AG10803 (cell line): ENCODE results near the gene PPP1R1B.

Experiments used
- DNase-seq: peaks from one replicate; pipeline ENCODE4 v3.0.0; 2010; ENCODE audit warnings: low read depth
- H3K4me3 ChIP-seq: 2 replicates; pipeline ENCODE4 v1.5.1; 2011; ENCODE audit warnings: mild to moderate bottlenecking, low read length, control low read depth
- CTCF ChIP-seq: conservative IDR thresholded peaks from 2 replicates; pipeline ENCODE4 v1.5.1; 2011; ENCODE audit warnings: mild to moderate bottlenecking, low read length, control low read depth, inconsistent platforms

Gene PPP1R1B

GRCh38 chr17:39641883-39642282, 15.1 kb downstream of the PPP1R1B start:
- TF ChIP-seq CTCF = no peak
- no peak overlapping the region for H3K4me3 ChIP-seq
- no peak for DNase-seq

- TF ChIP-seq CTCF = no peak
- DNase-seq = no peak
- no peak overlapping the region for H3K4me3 ChIP-seq
Measured at GRCh38 chr17:39642291-39643074, 15.7 kb downstream of the PPP1R1B start.

- DNase-seq = peak; percentile 27
- no peak for TF ChIP-seq CTCF
- H3K4me3 ChIP-seq = no peak overlapping the region
Measured at GRCh38 chr17:39643271-39643670, 16.5 kb downstream of the PPP1R1B start.

- no peak for DNase-seq
- TF ChIP-seq CTCF = no peak
- H3K4me3 ChIP-seq = no peak overlapping the region
Measured at GRCh38 chr17:39647256-39647655, 20.5 kb downstream of the PPP1R1B start.

GRCh38 chr17:39648616-39649366, 22.0 kb downstream of the PPP1R1B start:
- no peak for TF ChIP-seq CTCF
- H3K4me3 ChIP-seq = no peak overlapping the region
- peak; percentile 44 for DNase-seq

GRCh38 chr17:39650121-39650579, 23.4 kb downstream of the PPP1R1B start:
- DNase-seq = no peak
- no peak for TF ChIP-seq CTCF
- H3K4me3 ChIP-seq = no peak overlapping the region
